Measurements from ENCODE around the gene CT45A1.
"Not testable (repeated sequence)": the region's sequence is repeated elsewhere in the genome, so short reads cannot be mapped to it uniquely, and the experiment has no call there.

The CT45A1 gene

GRCh38 chrX:135713183-135713689 lies at the start of gene CT45A1:
TSS of gene CT45A1 (plus strand) at chrX:135713639. CDS start at chrX:135718941, 5,302 bp downstream.
- DNase-seq, result not testable (repeated sequence)

DNA sequence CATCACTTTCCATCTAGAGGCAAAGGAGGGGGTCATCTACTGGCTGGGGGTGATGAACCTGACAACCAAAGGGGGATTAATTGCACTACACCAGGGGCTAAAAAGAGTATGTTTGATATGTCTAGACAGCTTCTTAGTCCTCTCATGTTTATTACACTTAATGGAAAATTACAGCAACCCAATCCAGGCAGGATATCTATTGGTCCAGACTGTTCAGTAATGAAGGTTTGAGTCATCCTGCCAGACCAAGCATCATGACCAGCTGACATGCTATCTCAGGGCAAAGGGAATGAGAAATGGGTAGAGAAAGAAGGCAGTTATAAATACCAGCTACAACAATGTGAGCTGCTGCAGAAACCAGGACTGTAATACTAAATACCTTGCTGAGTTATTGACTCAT lies 40.5 kb upstream of the CT45A1 start:
- not testable (repeated sequence) for DNase-seq

- DNase-seq, result no peak
These were observed 25.3 kb upstream of the CT45A1 start for GRCh38 chrX:135688137-135688536.

- no peak for DNase-seq
These were observed 18.0 kb upstream of the CT45A1 start for GRCh38 chrX:135695471-135695870.

- no peak for DNase-seq
These were observed 15.8 kb upstream of the CT45A1 start for GRCh38 chrX:135697601-135698000.

GRCh38 chrX:135698924-135699323 lies 14.5 kb upstream of the CT45A1 start:
- no peak for DNase-seq

DNA sequence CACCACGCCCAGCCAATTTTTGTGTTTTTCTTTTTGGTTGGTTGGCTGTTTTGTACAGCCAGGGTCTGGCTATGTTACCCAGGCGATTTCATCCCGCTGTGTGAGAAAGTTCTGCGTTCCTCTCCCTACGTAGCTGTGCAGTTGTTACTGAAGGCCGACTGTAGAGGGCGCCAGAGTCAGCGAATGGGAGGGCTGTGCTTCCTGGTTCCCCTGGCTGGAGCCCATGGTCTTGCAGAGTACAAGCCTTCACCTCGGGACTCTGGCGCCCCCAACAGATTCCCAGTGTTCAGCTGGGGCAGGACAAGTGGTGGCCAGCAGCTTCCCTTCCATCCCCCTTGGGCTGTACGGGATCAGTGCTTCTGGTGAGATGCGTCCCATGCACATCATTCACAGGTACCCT lies 5.6 kb upstream of the CT45A1 start:
- no peak for DNase-seq

DNA sequence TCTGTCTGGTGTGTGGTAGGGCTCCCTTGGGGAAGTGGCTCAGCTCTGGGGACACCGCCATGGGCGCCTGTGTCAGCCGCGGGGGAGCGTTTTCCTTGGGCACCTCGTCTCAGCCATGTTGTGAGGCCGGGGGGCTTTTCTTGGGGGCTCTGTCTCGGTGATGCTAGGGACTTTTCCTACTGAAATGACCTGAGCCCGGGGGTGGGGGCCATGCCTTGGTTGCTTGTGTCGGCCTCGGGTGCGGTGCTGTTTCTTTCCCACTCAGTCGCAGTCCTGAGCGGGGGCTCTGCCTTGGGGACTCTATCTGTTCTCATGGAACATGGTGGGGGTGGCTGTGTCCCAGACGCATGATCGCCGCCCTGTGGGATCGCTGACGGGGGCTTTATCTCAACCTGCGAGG lies 356 bp downstream of the CT45A1 start:
- DNase-seq, result no peak

DNA sequence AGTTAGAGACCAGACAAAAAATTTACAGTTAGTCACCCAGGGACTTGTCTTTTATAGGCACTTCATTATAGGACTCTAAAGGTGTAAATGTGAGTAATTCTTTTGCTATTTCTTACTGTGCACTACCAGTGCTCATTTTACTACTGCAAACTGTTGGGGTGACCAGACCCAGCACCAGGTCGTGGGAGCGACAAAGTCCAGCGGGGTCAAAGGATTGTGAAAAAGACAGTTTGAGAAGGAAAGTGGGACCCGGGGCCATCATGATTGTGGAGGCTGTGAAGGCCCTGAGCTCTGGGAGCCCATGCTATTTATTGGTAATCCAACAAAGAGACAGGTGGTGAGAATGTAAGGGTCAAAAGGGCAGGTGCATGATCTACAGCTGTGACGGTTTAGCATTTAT lies 21.2 kb downstream of the CT45A1 start:
- DNase-seq, result not testable (repeated sequence)

- no peak for DNase-seq
These were observed 24.1 kb downstream of the CT45A1 start for GRCh38 chrX:135737366-135738071.

DNA sequence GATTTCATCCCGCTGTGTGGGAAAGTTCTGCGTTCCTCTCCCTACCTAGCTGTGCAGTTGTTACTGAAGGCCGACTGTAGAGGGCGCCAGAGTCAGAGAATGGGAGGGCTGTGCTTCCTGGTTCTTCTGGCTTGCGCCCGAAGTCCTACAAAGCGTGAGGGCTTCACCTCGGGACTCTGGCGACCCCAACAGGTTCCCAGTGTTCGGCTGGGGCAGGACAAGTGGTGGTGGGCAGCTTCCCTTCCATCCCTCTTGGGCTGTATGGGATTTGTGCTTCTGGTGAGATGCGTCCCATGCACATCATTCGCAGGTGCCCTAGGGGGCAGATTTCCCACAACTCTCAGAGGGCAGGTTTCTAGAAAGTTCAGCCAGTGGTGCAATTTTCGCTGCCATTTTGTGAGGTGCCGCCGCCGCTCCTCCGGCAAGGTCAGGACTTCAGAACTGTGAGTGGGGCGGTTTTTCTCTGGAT lies 27.3 kb downstream of the CT45A1 start:
- DNase-seq, result no peak

GRCh38 chrX:135741192-135741715 lies 27.8 kb downstream of the CT45A1 start:
- no peak for DNase-seq

GRCh38 chrX:135744739-135745138 lies 31.3 kb downstream of the CT45A1 start:
- DNase-seq, result not testable (repeated sequence)

DNA sequence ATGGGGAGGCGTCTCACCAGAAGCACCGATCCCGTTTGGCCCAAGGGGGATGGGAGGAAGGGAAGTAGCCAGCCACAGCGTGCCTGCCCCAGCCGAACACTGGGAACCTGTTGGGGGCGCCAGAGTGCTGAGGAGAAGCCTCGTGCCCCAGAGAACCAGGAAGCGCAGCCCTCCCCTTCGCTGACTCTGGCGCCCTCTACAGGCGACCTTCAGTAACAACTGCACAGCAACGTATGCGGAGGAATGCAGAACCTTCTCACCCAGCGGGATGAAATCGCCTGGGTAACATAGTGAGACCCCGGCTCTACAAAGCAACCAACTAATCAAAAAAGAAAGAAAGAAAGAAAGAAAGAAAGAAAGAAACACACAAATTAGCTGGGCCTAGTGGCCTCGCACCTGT lies 54.7 kb downstream of the CT45A1 start, which contains the start of gene CT45A3:
TSS of gene CT45A3 (minus strand) at position 101 of the 400 bp plus-strand sequence. CDS start 3,747 bp downstream, outside the sequence.
- not testable (repeated sequence) for DNase-seq
